Skeletal muscle cell (primary cell): Measurements from ENCODE around the gene ABCA8.
A peak's percentile ranks its signal among the peaks of the same experiment; 100 is the strongest.
"Not testable (repeated sequence)": the region's sequence is repeated elsewhere in the genome, so short reads cannot be mapped to it uniquely, and the experiment has no call there.

ENCODE experiments used
- DNase-seq: peaks from one replicate; pipeline ENCODE4 v3.0.0-alpha.2; 2010; ENCODE audit warnings: low read depth
- H3K4me3 ChIP-seq: 2 replicates; pipeline ENCODE4 v1.5.1; 2011; ENCODE audit warnings: low read depth, mild to moderate bottlenecking, control low read depth, low read length, moderate library complexity

ABCA8 gene

DNA sequence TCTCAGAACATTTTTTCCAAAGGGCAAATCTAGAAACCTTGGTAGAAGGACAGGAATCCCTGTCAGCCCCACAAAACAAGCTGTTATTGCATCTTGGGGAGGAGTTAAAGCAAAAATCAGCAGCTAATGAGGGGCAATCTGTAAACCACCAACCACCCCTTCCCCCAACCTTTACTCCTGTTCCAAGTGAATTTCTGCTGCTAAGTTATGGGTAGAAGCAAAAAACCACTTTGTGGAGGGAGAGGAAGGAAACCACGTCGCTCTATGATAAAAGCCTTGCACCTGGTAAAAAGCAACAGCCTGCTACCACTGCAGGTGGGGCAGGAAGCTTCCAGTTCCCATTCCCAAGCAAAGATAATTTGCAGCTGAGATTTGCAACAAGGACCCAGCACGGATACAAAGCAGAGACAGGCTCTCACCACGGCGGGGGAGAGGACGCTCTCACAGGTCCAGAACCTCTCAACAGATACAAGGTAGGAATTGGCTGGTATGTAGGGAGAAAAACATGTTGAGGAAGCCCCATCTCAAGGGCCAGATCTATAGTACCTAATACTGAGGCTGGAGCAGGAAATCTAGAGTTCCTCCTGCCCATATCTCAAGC lies 10.7 kb downstream of the ABCA8 start:
- DNase-seq = no peak
- H3K4me3 ChIP-seq = no peak overlapping the region

DNA sequence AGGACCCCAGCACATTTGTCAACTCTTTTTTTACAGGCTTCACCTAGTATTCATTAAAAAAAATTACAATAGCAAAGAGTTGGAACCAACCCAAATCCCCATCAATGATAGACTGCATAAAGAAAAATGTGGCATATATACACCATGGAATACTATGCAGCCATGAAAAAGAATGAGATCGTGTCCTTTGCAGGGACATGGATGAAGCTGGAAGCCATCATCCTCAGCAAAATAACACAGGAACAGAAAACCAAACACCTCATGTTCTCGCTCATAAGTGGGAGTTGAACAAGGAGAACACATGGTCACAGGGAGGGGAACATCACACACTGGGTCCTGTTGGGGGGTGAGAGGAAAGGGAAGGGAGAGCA lies 11.4 kb downstream of the ABCA8 start:
- not testable (repeated sequence) for DNase-seq, H3K4me3 ChIP-seq

DNA sequence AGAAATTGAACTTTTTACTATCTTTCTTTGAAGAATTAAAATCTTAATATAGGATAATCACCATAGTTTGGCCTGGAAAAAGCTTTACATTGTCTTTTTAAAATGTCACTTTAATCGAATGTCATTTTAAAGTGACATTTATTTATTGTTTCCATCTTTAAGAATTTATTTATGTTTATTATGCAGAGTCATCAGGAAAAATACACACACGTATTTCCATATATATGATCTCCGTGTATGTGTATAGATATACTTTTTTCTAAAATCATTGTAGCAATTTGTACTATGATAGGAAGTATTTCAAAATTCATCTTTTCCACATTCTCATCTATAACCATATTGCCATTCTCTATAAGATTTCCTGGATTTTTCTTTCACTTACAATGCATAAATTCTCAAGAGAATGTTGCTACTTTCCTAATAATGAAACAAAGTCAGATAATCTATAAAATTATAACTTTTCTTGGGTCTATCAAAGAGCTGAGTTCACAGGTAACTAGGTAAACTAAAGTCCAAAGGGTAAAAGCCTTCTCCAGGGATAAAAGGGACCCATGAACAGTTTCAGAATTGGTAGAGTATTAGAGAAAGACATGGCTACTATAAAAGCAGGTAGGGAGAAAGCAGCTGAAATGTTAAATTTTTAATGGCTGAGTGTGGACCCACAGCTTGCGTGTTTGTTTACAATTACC lies 11.9 kb downstream of the ABCA8 start:
- no peak overlapping the region for H3K4me3 ChIP-seq
- DNase-seq = no peak

DNA sequence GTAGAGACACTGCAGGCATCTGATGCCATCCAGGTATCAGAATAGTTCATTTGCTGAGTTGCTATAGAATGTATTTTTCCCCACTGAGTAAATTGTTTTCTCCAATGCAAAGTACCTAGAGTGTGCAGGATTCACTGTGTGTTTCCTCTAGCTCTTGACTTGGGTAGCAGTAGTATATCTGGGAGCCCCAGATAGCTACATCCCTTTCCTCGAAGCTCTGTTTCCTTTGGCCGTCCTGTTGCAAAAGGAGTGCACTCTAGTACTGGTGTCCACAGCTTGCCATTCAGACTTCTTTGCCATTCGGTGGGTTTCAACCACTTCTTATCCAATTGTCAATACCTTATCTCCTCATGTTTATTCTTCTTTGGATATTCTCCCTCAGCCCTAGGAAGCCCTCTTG lies 12.8 kb downstream of the ABCA8 start:
- no peak for DNase-seq
- H3K4me3 ChIP-seq = no peak overlapping the region

DNA sequence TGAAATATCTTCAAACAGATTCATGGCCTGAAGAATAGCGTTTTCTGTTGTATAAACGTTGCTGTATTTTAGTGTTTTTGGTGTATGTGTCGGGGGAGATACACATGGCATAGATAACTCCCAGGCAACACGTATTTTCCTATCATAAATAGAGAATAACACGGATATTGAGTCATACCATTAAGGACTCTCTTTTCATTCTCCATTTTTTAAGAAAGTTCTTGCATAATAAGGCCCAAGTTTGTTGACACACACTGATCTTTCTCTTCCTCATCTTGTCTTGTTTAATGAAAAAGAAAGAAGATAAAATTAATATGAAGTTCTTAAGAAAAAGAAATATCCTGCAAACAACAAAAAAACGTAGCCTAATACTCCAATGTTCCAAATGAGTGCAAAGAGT lies 13.4 kb downstream of the ABCA8 start:
- no peak for DNase-seq
- no peak overlapping the region for H3K4me3 ChIP-seq

DNA sequence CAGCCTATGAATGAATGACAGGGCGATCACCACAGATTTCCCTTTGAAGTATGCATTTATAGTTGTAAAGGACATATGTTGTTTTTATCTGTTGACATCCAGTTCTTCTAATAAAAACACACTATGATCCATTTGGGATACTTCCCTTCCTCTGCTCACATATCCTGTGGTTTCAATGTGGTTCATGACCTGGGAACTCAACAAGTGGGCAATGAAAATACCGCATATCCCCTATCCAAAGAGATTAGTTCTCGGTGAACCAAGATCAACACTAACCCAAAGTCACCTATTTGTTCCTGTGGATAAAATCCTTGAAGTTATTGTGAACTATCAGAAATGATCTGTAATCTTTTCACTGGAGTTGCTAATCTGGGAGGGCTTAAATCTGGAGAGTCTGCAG lies 16.0 kb downstream of the ABCA8 start:
- no peak for DNase-seq
- H3K4me3 ChIP-seq = no peak overlapping the region

DNA sequence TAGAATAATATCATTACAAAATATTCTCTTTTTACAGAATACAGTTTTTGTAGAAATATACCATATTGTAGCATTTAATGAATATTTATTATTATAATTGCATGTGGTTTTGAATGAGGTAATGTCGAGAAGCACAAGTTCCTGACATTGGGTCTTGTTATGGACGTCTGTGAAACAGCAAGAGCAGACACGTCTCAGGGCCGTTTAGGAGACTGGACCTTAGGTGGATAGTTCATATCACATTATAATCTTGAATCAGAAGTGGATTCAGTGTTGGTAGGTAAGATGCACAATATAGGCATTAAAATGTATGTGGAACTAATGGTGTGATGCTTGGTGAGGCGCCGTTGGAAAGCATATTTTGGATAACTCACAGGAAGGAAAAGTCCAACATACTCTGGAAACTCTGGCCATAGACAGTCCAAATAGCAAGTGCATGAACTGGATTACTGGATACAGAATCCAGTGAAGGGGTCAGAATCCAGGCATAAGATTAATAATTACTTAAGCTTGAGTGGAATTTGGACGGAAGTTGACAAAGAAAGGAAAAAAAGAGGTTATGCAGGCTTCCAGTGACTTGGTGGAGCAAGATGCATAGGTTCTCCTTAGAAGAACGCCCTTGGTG lies 17.2 kb downstream of the ABCA8 start:
- H3K4me3 ChIP-seq = no peak overlapping the region
- DNase-seq = no peak

DNA sequence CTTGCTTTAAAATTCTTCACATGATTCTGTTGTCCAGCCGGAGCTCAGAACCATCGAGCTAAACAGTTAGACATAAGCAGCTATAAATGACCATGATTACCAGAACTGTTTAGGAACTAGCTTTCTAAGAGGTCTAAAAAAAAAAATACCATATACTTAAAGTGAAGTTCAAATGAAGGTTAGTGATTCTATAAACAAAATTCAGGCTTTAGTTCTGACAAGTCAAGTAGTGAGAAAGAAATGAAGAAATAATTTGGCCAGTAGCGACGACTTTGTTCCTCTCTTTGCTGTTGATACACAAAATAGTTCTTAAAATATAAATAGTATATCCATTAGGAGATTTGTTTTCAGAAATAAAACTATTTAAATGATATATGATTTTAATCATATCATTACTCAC lies 27.7 kb downstream of the ABCA8 start:
- H3K4me3 ChIP-seq = no peak overlapping the region
- DNase-seq = no peak

DNA sequence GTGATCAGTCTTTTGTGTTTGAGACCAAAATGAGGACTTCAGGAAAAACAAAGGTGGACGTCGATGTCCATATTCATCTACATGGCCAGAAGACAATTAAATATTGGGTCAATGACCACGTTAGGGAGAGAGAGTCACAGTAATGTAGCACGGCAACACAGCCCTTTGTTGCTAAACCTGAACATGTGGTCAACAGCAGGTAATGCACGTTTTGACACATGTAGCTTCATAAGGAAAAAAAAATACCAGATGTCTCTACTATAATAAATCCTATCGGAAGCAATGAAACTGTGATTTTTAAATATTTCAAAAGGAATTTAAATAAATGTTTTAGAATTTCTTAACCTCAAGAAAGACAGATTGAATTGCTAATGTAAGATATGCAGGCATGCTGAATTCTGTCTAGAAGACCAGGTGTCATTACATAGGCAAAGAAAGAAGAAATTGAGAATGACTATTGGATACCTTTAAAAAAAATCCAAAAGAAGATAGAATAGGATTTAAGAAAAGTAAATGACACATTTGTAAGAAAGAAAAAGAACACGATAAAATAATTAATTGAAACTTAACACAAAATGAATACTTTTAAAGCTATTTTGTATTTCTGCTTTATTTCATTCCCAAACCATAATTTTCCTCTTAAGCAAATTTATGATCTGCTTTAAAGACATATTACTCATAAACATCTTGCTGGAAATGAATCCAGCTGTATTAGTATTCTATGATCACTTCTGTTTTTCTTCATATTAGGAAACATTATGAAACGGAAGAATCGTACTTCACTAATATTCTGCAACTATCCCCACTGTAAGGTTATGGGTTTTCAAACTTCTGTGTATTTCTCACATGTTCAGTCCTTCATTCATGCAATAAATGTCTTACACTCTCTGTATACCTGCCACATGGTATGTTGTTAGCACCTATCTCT lies 30.1 kb downstream of the ABCA8 start:
- DNase-seq = no peak
- no peak overlapping the region for H3K4me3 ChIP-seq

DNA sequence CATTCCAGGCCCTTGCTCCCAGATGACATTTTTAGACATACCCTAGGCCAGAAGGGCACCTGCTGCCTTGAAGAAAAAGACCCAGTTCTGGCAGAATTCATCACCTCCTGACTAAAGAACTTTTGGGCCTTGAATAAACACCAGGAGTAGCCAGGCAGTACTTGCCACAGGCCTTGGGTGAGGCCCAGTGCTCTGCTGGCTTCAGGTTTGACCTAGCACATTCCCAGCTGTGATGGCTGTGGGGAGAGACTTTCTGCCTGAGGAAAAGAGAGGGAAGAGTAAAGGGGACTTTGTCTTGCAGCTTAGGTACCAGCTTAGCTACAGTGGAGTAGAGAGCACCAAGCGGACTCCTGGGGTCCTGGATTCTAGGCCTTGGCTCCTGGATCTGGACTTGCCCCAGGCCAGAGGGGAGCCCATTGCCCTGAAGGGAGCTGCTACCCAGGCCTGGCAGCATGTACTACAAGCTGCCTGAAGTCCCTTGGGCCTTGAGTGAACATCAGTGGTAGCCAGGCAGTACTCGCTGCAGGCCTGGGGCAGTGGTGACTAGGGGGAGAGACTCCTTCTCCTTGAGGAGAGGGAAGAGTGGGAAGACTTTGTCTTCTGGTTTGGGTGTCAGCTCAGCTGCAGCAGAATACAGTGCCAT lies 44.3 kb downstream of the ABCA8 start:
- no peak overlapping the region for H3K4me3 ChIP-seq
- no peak for DNase-seq

DNA sequence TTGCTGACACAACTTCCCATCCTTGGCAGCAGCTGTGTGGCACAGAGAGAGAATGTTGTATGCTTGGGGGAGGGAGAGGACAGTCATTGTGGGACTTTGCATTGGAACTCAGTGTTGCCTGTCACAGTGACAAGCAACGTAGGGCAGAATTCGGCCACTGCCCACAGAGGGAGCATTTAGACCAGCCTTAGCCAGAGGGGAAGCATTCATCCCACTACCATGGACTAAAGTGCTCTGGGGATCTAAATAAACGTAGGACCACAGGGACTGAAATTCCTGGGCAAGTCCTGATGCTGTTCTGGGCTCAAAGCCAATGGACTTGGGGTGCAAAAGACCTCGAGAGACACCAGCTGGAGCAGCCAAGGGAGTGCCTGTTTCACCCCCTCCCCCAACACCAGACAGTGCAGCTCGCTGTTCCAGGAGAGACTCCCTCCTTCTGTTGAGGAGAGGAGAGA lies 44.9 kb downstream of the ABCA8 start:
- H3K4me3 ChIP-seq = no peak overlapping the region
- DNase-seq = no peak

DNA sequence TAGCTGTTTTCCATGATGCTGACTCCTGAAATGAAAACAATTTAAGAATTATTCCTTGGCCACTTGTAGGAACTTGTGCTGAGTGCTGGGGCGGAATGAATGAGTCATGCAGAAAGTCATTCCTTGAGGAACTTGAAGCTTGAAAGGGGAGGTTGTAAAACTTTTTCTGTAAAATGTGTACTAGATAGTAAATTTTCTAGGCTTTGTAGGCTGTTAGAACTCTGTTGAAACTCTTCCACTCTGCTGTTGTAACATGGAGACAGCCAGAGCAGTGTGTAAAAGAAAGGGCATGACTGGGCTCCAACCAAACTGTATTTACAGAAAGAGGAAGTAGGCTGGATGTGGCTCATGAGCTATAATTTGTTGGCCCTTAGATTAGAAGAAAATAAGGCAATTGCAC lies 46.1 kb downstream of the ABCA8 start:
- H3K4me3 ChIP-seq = no peak overlapping the region
- DNase-seq = peak; percentile 86

DNA sequence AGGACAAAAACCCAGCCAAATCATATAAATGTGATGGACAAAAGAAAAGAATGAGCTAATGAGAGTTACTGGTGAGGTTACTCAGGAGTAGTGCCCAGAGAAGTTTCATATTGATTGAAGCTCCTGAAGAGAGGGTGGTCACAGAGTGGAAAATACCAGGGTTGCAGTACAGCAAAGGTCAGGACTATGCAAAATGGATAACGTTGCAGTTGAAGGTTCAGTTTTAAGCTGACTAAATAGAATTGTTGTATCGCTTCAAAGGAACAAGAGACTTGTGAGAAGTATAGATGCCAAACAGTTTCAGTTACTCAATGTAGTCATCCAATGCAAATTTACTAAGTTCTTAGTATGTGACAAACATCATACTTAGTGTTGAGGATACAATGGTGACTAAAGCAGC lies 47.1 kb downstream of the ABCA8 start:
- H3K4me3 ChIP-seq = no peak overlapping the region
- no peak for DNase-seq

DNA sequence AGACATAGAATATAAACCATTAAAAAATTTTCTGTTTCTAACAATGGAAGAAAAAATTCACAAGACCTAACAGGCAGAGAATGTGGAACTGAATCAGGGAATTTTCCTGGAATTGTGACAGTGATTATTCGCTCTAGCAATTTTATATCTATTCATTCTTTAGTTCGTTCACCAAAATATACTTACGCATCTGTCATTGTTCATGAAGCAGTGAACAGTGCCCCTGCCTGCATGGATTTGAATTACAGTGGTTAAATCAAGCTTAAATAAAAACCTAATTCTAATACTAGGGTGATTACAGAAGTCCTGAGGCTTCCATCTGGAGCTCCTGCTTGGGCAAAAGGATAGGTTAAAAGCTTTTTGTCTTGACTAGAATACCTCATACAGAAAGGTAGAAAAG lies 48.6 kb downstream of the ABCA8 start:
- DNase-seq = peak; percentile 4

DNA sequence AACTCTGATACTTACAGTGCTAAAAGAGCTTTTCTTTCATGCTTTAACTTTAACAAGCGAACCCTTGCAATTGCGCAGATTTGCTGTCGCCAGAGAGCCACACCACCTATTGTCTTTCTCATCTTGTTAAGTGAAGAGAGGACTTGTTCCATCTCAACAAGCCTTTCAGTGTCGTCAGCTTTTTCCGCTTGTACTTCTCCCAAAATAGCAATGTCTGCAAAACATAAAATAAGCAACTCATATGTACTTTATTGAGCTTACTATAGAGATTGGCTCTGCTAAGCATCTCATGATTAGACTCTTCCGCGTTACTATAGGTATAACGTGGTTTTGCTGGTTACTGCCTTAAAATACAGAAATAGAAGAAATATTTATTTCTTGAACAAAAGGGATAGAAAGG lies 51.9 kb downstream of the ABCA8 start:
- no peak for DNase-seq
- no peak overlapping the region for H3K4me3 ChIP-seq

More for the DNA sequence above, 48.6 kb downstream of the ABCA8 start:
- H3K4me3 ChIP-seq = no peak overlapping the region

DNA sequence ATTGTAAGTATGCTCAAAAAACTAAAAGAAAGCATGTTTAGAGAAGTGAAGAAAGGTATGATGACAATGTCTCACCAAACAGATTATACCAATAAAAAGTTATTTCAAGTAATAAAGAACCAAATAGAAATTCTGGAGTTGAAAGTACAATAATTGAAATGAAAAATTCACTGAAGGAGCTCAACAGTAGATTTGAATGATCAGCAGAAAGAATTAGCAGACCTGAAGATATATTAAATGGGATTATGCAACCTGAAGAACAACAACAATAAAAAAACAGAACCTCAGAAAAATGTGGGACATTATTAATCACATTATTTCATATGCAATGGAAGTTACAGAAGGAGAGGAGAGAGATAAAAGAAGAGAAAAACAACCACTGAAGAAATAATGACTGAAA lies 57.6 kb downstream of the ABCA8 start:
- no peak for DNase-seq
- no peak overlapping the region for H3K4me3 ChIP-seq

DNA sequence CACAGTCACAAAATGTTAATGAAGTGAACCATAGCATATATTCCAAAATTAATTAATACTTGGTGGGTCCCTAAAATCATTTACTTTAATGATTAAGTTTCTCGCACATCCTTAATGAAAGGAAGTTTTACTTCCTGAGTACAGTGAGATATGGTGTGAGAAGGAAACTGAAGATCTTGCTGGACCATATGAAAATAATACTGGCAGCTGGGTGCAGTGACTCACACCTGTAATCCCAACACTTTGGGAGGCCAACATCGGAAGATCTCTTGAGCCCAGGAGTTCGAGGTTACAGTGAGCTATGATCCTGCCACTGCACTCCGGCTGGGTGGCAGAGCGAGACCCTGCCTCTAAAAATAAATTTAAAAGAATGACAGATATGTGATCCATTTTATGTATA lies 62.5 kb downstream of the ABCA8 start:
- DNase-seq = no peak
- H3K4me3 ChIP-seq = no peak overlapping the region

DNA sequence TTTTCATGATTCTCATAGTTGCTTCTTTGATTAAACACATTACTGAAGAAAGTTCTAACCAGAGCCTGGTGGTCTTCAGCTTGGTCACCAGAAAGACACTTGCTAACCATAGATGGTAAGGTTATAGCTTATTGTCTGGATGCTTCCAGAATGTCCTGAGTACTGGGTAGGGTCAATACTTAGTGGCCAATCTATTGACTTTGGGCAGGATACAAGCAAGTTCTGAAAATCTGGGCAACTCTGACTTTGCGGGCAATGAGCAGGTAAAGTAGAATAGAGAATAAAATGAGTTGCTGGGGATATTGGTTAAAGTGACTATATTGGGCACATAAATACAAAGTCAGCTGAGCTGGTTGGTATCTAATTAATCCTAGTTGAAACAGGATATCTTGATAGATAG lies 63.0 kb downstream of the ABCA8 start:
- no peak overlapping the region for H3K4me3 ChIP-seq
- no peak for DNase-seq

DNA sequence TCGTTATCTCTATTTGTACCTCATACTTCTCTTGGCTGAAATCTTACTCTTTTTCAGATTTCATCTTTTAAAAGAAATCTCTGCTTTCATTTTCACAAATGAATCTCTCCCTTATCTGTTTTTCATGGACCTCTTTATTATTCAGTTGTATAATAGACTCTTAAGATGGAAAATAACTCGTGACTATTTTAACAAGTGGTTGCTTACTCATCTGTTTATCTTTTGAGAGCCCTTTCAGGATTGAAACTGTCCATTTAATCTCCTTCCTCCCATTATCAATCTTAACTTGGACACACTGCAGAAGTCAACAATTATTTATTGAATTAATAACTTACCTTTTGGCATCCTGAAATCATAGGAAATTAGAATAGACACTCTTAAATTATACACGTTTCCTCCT lies 68.8 kb downstream of the ABCA8 start:
- no peak overlapping the region for H3K4me3 ChIP-seq
- DNase-seq = no peak

DNA sequence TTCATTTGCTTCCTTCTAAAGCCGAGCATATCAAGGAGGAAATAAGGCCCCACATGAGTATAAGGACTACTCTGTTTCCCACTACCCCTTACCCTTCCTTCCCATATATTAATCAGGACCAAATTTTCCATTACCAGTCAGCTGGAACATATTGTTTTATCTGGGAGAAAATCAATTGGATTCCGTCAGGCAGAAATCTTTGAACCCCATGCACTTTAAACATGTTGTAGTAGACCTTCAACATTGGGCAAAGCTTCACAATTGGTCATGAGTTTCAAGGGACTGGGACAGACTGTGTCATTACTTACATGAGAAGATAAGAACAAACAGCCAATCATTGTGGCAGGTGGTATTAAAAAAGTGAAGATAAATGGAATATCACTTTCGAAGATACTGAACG lies 70.3 kb downstream of the ABCA8 start:
- H3K4me3 ChIP-seq = no peak overlapping the region
- DNase-seq = no peak
